Kidney capillary endothelial cell (primary cell): ENCODE results near the gene FAM83E.

Source experiments
- DNase-seq: peaks from one replicate; pipeline ENCODE4 v3.0.0-alpha.2; 2018; ENCODE audit warnings: low spot score

The FAM83E gene

GRCh38 chr19:48575931-48576622 lies 38.8 kb downstream of the FAM83E start:
- no peak for DNase-seq

GRCh38 chr19:48573163-48573505 lies 41.7 kb downstream of the FAM83E start:
- no peak for DNase-seq

GRCh38 chr19:48571378-48572162 lies 43.3 kb downstream of the FAM83E start:
- no peak for DNase-seq

- no peak for DNase-seq
These were observed 45.1 kb downstream of the FAM83E start for GRCh38 chr19:48569814-48570213.

GRCh38 chr19:48568345-48568886 lies 46.5 kb downstream of the FAM83E start:
- DNase-seq, result peak; percentile 70

- DNase-seq, result no peak
These were observed 49.8 kb downstream of the FAM83E start for GRCh38 chr19:48565090-48565489.
